Measurements from ENCODE around the gene QKI. TPM values are rescaled to one million over a fixed set of nuclear protein-coding genes. Genes with fewer than 3 reads are reported as not detected.
"Not testable (repeated sequence)": the region's sequence is repeated elsewhere in the genome, so short reads cannot be mapped to it uniquely, and the experiment has no call there.

Gene QKI
- total and polyA plus RNA-seq, 9 donors = 44.6 to 151 (median 105) TPM

GRCh38 chr6:163428373-163428772 is 13.9 kb downstream of the QKI start:
- peaks cover 15% of the 10 kb centered on the region for H3K4me1 ChIP-seq (ENCODE audit: insufficient read depth)
- H3K9me3 ChIP-seq = no peaks in the 10 kb centered on the region
- intact Hi-C loops (cut with DNase I) = loop anchor here in 3 of 4 donors (10.0 kb wide), 2 partner anchors 526 to 536 kb away; no protein-coding TSS in a partner anchor
- DNase-seq = no peak
- H3K36me3 ChIP-seq = no peaks in the 10 kb centered on the region
- no peak overlapping the region for H3K27ac ChIP-seq
- WGBS, 3 donors = 52 to 59% (median 55%) methylated on average over 2 of the region's 2 CpGs
- no peak overlapping the region for H3K4me3 ChIP-seq
- H3K27me3 ChIP-seq = no peaks in the 10 kb centered on the region
- TF ChIP-seq EP300 (IDR thresholded peaks at IDR 0.05) = no peak
- no peak for TF ChIP-seq POLR2A (IDR thresholded peaks at IDR 0.05)
- no peak for TF ChIP-seq CTCF (IDR thresholded peaks at IDR 0.05)

DNA sequence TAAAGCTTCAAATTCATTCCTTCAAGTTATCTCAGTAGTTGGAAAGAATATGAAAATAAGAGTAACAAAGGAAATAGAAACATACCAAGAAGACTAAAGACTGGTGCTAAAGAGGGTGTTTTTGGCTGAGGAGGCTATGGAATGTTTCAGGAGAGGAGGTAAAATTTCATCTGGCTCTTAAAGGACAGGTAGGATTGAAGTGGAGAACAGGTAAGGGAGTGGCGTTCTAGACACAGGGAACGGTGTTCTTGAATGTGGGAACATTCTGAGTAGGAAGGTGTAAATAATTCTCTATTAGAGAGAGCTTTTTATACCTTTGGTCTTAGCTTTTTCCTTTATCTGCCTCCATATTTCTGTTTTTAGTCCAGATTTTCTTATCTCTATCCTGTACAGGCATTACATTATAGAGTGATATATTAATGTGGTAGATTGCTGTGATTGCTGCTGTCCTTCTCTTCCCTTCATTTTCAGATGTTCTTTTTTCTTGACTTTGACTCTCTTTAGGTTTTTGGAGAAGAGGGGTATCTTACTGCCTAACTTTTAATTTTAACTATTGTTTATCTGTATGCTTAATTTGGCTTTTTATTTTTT is 15.4 kb downstream of the QKI start:
- WGBS, 3 donors = 95 to 97% (median 95%) methylated on average over 2 of the region's 2 CpGs
- no peak overlapping the region for H3K4me3 ChIP-seq
- H3K36me3 ChIP-seq = no peaks in the 10 kb centered on the region
- peaks cover 11% of the 10 kb centered on the region for H3K4me1 ChIP-seq (ENCODE audit: insufficient read depth)
- no peaks in the 10 kb centered on the region for H3K27me3 ChIP-seq
- no peaks in the 10 kb centered on the region for H3K9me3 ChIP-seq
- H3K27ac ChIP-seq = no peak overlapping the region
- no peak for DNase-seq
- TF ChIP-seq POLR2A (IDR thresholded peaks at IDR 0.05) (no peak), CTCF (IDR thresholded peaks at IDR 0.05) (no peak), EP300 (IDR thresholded peaks at IDR 0.05) (no peak)
- intact Hi-C loops (cut with DNase I) = loop anchor here in 3 of 4 donors (10.0 kb wide), 3 partner anchors 525 to 1495 kb away; no protein-coding TSS in a partner anchor

- H3K9me3 ChIP-seq = no peaks in the 10 kb centered on the region
- no peak overlapping the region for H3K27ac ChIP-seq
- 81 to 93% (median 89%) methylated on average over 2 of the region's 2 CpGs for WGBS, 3 donors
- H3K27me3 ChIP-seq = no peaks in the 10 kb centered on the region
- TF ChIP-seq EP300 (IDR thresholded peaks at IDR 0.05) = no peak
- no peak for TF ChIP-seq POLR2A (IDR thresholded peaks at IDR 0.05)
- no peak for TF ChIP-seq CTCF (IDR thresholded peaks at IDR 0.05)
- DNase-seq = no peak
- H3K4me1 ChIP-seq (ENCODE audit: insufficient read depth) = peaks cover 6% of the 10 kb centered on the region
- no peaks in the 10 kb centered on the region for H3K36me3 ChIP-seq
- intact Hi-C loops (cut with DNase I) = loop anchor here in 1 of 4 donors (10.0 kb wide), 1 partner anchor 1493 kb away; no protein-coding TSS in a partner anchor
- H3K4me3 ChIP-seq = no peak overlapping the region
Measured at GRCh38 chr6:163432300-163432699, 17.8 kb downstream of the QKI start.

DNA sequence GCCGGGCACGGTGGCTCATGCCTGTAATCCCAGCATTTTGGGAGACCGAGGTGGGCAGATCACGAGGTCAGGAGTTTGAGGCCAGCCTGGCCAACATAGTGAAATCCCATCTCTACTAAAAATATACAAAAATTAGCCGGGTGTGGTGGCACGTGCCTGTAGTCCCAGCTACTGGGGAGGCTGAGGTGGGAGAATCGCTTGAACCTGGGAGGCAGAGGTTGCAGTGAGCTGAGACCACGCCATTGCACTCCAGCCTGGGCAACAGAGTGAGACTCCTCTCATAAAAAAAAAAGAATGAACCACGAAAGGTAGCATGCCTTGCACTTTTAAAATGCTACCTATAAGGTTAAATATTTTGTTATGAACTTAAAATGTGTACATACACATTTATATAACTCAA is 19.0 kb downstream of the QKI start:
- not testable (repeated sequence) for H3K4me1 ChIP-seq (ENCODE audit: insufficient read depth); H3K36me3 ChIP-seq; H3K4me3 ChIP-seq; H3K27me3 ChIP-seq; H3K27ac ChIP-seq; H3K9me3 ChIP-seq; DNase-seq
- 94 to 96% (median 95%) methylated on average over 9 of the region's 9 CpGs for whole genome bisulfite sequencing, 3 donors
- intact Hi-C loops (cut with DNase I) = loop anchor here in 1 of 4 donors (10.0 kb wide), 1 partner anchor 1491 kb away; no protein-coding TSS in a partner anchor

DNA sequence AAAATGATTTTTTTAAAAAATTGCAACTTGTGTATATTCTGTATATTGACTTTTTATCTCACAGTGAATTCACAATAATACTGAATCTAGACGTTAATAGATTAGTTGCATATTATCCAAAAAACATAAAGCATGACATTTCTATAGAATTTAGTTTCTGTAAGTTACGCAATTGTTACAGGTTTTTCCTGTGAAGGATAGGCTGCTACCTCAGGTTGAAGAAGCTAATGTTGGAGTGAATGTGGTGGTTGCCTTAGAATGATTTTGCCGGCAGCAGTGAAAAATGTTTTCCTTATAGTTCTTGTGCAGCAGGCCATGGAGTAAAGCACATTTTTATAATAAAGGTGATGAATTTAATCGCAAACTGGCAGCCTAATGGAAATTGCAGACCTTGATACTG is 20.5 kb downstream of the QKI start:
- 80 to 82% (median 80%) methylated on average over 4 of the region's 4 CpGs for WGBS, 3 donors
- no peaks in the 10 kb centered on the region for H3K9me3 ChIP-seq
- H3K27me3 ChIP-seq = no peaks in the 10 kb centered on the region
- no peak overlapping the region for H3K4me3 ChIP-seq
- no peak overlapping the region for H3K27ac ChIP-seq
- intact Hi-C loops (cut with DNase I) = loop anchor here in 1 of 4 donors (10.0 kb wide), 1 partner anchor 1490 kb away; no protein-coding TSS in a partner anchor
- no peak for DNase-seq
- TF ChIP-seq POLR2A (IDR thresholded peaks at IDR 0.05) (no peak), CTCF (IDR thresholded peaks at IDR 0.05) (no peak), EP300 (IDR thresholded peaks at IDR 0.05) (no peak)
- H3K36me3 ChIP-seq = no peaks in the 10 kb centered on the region
- H3K4me1 ChIP-seq (ENCODE audit: insufficient read depth) = peaks cover 4% of the 10 kb centered on the region

All from ovary (tissue), 9 donors.